Endometrial microvascular endothelial cells (primary cell): ENCODE results near the gene NRP2. TPM values are rescaled to one million over a fixed set of nuclear protein-coding genes. Genes with fewer than 3 reads are reported as not detected.

ENCODE experiments used
- in situ Hi-C: cut with HindIII; loops from 2 replicates; pipeline ENCODE4 v1.10.0; 2017; ENCODE audit warnings: low sequenced_read_pairs, low pct_unique_long_range_greater_than_20kb; ENCODE audit errors: inconsistent ontology term
- total RNA-seq: library from RNA; depleted of rRNA; stranded (reverse); fragments of >200 nt; gene quantifications from one replicate; pipeline ENCODE4 v1.2.3, GENCODE V29; 2015; ENCODE audit errors: inconsistent ontology term

Gene NRP2
- total RNA-seq: 56.2 TPM

GRCh38 chr2:205682239-205682970 lies at the start of gene NRP2:
Gene NRP2, plus strand, starts transcription at chr2:205682501. Its CDS starts 790 bp downstream, at chr2:205683291.
- in situ Hi-C loops: no loop called here

DNA sequence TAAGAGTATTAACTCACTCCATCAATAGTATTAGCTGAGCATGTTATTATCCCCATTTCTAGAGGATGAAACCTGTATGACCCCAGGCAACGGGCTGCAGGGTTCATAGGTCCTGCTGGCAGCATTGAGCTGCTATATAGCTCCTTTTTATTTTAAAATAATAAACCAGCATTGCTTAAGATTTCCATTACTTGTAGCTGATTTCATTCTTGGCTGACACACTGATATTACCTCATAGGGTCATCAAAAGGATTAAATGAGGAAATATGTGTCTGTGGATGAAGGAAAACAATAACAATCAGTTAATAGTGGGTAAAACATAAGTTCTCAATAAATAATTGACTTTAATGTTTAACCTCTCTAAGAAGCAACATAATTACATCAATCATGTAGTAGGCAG lies 48.3 kb upstream of the NRP2 start:
- in situ Hi-C loops: no loop called here

DNA sequence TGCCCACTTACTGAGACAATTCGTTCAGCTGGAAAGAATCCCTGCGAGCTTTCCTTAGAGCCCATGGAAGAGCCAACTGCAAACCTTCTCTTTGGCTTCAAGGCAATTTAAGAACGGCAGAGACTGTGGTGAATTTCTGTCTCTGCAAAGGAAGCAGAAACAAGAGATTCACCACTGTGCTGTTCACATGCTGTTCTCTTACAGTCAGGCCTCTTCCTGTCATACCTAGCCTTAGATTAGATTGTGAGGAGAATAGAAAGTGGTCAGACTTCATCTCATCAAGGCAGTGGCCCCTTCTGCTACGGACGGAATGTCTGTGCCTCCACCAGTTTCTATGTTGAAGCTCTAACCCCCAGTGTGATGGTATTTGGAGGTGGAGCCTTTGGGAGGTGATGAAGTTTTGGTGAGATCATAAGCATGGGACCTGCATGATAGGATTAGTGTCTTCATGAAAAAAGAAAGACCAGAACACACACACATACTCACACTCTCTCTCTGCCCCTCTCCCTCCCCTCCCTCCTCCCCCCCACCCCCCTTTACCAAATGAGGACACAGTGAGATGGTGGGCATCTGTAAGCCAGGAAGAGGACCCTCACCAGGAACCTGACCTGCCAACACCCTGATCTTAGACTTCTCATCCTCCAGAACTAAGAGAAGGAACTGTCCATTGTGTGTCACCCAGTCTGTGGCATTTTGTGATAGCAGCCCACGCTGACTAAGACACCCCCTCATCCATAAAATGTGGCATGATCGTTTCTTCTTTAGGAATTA lies 45.6 kb upstream of the NRP2 start:
- in situ Hi-C loops: no loop called here

DNA sequence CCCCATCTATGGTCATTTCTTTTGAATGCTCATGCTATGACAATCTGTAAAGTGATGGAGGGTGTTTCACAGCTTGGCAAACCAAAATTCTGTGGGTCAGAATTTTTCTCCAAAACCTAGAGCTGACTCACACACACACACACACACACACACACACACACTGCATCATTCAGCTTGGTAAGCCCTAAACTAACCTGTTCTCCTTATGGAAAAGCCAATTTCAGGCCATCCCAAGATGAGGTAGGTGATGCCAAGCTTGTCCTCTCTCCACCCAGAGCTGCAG lies 45.0 kb upstream of the NRP2 start:
- in situ Hi-C loops: no loop called here

DNA sequence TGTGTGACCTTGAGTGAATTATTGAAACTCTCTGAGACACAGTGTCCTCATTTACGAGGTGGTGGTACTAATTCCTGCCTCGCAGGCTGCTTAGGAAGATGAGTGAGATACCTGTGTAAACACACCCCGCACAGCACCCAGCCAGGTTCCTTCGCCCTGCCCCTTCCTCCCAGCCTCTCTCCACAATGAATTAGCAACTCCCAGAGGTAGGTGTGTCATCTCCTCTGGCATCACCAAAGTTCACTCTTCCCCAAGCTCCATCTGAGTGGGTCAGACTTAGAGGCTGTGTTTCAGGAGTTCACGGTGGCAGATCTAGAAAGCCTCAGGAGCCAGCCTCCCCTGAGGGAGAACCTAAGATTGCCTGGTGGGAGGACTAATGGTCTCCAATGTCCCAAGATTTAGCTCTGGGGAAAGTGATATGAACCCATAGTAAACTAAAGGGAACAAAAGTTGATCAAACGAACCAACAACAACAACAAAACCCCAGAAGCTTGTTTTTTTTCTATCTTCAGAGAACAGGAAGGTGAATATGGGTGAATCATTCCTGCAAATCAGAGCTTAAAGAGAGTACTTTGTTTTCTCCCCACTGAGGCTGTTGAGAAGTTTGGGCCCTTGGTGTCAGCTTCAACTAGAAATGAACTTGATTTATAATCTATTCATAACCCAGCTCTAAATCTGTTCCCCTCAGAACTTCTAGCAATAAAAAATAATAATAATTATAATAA lies 44.4 kb upstream of the NRP2 start:
- in situ Hi-C loops: no loop called here

DNA sequence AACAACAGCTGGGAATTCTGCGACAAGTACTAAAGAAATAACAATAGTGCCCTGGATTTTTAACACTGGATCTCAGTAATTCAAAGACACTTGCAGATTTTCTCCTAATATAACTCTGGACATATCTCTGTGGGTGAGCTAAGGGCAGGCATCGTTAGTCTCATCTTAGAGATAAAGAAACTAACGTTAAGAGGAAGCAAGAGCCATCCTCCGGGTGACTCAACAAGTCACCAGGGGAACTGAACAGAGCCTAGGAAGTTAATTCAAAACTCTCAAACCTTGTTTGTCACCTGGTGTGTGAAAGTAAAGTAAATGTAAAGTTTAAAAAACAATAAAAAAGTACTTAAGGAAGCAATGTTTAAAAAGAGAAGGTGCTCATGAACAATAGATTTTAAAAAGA lies 41.6 kb upstream of the NRP2 start:
- in situ Hi-C loops: no loop called here

- in situ Hi-C loops: no loop called here
These were observed 39.5 kb upstream of the NRP2 start for GRCh38 chr2:205642599-205643356.

- in situ Hi-C loops: no loop called here
These were observed 38.9 kb upstream of the NRP2 start for GRCh38 chr2:205643391-205643885.

GRCh38 chr2:205644018-205644417 lies 38.3 kb upstream of the NRP2 start:
- in situ Hi-C loops: no loop called here

GRCh38 chr2:205646680-205647079 lies 35.6 kb upstream of the NRP2 start:
- in situ Hi-C loops: no loop called here

GRCh38 chr2:205650450-205650849 lies 31.9 kb upstream of the NRP2 start:
- in situ Hi-C loops: no loop called here

- in situ Hi-C loops: no loop called here
These were observed 31.4 kb upstream of the NRP2 start for GRCh38 chr2:205650931-205651330.

- in situ Hi-C loops: no loop called here
These were observed 30.6 kb upstream of the NRP2 start for GRCh38 chr2:205651719-205652118.

- in situ Hi-C loops: no loop called here
These were observed 27.3 kb upstream of the NRP2 start for GRCh38 chr2:205654878-205655605.

GRCh38 chr2:205655779-205656456 lies 26.4 kb upstream of the NRP2 start:
- in situ Hi-C loops: no loop called here

- in situ Hi-C loops: no loop called here
These were observed 25.8 kb upstream of the NRP2 start for GRCh38 chr2:205656461-205656860.

- in situ Hi-C loops: no loop called here
These were observed 25.4 kb upstream of the NRP2 start for GRCh38 chr2:205656941-205657340.

- in situ Hi-C loops: no loop called here
These were observed 24.7 kb upstream of the NRP2 start for GRCh38 chr2:205657579-205657978.
